Measurements from ENCODE around the gene IMPG1.

- TF ChIP-seq CTCF (IDR thresholded peaks at IDR 0.05; ENCODE audit: low read length) (no peak), EZH2 (IDR thresholded peaks at IDR 0.05; ENCODE audit: borderline replicate concordance, low read length) (no peak)
Measured at GRCh38 chr6:76000629-76001028, 71.8 kb downstream of the IMPG1 start.

All from OCI-LY1 (cell line).